Central memory CD8-positive, alpha-beta T cell (primary cell): ENCODE data around the gene ROCK2.
A peak's percentile ranks its signal among the peaks of the same experiment; 100 is the strongest.

ENCODE experiments used
- ATAC-seq: fragments of 150-1000 bp; cut with Tn5 transposase; replicated peaks from 2 replicates; pipeline ENCODE4 v1.10.0; 2022; ENCODE audit warnings: mild to moderate bottlenecking, moderate FRiP score, moderate number of reproducible peaks; ENCODE audit not compliant: poor library complexity, severe bottlenecking; ENCODE audit errors: extremely low read depth
- DNase-seq, 2 donors: peaks; one replicate each; pipeline ENCODE4 v3.0.0; 2021; ENCODE audit warnings: low spot score in 2 of 2
- H3K27ac Mint-ChIP-seq: one replicate; pipeline ENCODE4 v1.8.0; 2022; ENCODE audit warnings: low read depth, mild to moderate bottlenecking, moderate library complexity, mixed read lengths
- H3K27me3 Mint-ChIP-seq: one replicate; pipeline ENCODE4 v1.8.0; 2022; ENCODE audit warnings: mixed read lengths
- H3K36me3 Mint-ChIP-seq: one replicate; pipeline ENCODE4 v1.8.0; 2022; ENCODE audit warnings: mild to moderate bottlenecking, moderate library complexity, mixed read lengths; ENCODE audit not compliant: insufficient read depth
- H3K4me1 Mint-ChIP-seq: one replicate; pipeline ENCODE4 v1.8.0; 2022; ENCODE audit warnings: mixed read lengths
- H3K4me3 Mint-ChIP-seq: one replicate; pipeline ENCODE4 v1.8.0; 2022; ENCODE audit warnings: mild to moderate bottlenecking, moderate library complexity, mixed read lengths
- H3K9me3 Mint-ChIP-seq: one replicate; pipeline ENCODE4 v1.8.0; 2022; ENCODE audit warnings: mixed read lengths

Gene ROCK2

GRCh38 chr2:11288431-11288830 is 56.0 kb downstream of the ROCK2 start:
- H3K27me3 Mint-ChIP-seq: no peaks in the 10 kb centered on the region
- H3K4me3 Mint-ChIP-seq: no peak overlapping the region
- no peak for DNase-seq
- no peaks in the 10 kb centered on the region for H3K9me3 Mint-ChIP-seq
- H3K27ac Mint-ChIP-seq: no peak overlapping the region
- ATAC-seq: no peak
- H3K36me3 Mint-ChIP-seq: no peaks in the 10 kb centered on the region
- peaks cover 44% of the 10 kb centered on the region for H3K4me1 Mint-ChIP-seq

- no peak for DNase-seq
- no peak overlapping the region for H3K27ac Mint-ChIP-seq
Observed at GRCh38 chr2:11286749-11287148, 57.7 kb downstream of the ROCK2 start.

DNA sequence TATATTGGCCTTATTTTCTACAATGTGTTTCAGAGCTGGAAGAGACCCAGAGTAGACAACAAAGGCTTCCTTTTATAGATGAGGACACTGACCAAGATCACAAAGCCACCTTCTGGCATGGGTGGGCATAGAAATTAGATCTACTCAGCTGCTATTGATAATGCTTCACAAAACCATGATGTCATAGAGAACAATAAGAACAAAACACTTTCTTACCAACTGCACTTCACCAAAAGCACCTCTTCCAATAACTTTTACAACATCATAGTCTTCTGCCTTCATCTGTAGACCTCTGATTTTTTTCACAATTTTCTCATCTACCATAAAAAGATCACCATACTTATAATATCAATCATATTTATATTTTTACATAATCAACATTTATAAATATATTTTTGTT is 58.1 kb downstream of the ROCK2 start:
- H3K27ac Mint-ChIP-seq: no peak overlapping the region
- ATAC-seq (no peak), DNase-seq (no peak)
- H3K36me3 Mint-ChIP-seq: peaks cover 10% of the 10 kb centered on the region
- H3K27me3 Mint-ChIP-seq: no peaks in the 10 kb centered on the region
- peaks cover 42% of the 10 kb centered on the region for H3K4me1 Mint-ChIP-seq
- no peaks in the 10 kb centered on the region for H3K9me3 Mint-ChIP-seq
- H3K4me3 Mint-ChIP-seq: no peak overlapping the region

More at GRCh38 chr2:11286749-11287148, 57.7 kb downstream of the ROCK2 start:
- Mint-ChIP-seq H3K27me3 (no peaks in the 10 kb centered on the region), H3K4me3 (no peak overlapping the region), H3K9me3 (no peaks in the 10 kb centered on the region), H3K4me1 (peaks cover 42% of the 10 kb centered on the region), H3K36me3 (peaks cover 7% of the 10 kb centered on the region)
- ATAC-seq: no peak

DNA sequence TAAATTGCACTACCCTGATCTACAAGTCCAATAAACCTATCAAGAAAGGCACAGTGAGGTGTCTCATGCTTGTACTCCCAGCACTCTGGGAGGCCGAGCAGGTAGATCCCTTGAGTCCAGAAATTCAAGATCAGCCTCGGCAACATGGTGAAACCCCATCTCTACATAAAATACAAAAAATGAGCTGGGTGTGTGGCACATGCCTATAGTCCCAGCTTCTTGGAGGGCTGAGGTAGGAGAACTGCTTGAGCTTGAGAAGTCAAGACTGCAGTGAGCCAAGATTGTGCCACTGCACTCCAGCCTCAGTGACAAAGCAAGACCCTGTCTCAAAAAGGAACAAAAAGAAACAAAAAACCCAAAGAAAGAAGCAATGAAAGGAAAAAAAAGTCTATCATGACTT is 58.9 kb downstream of the ROCK2 start:
- peaks cover 10% of the 10 kb centered on the region for H3K36me3 Mint-ChIP-seq

DNA sequence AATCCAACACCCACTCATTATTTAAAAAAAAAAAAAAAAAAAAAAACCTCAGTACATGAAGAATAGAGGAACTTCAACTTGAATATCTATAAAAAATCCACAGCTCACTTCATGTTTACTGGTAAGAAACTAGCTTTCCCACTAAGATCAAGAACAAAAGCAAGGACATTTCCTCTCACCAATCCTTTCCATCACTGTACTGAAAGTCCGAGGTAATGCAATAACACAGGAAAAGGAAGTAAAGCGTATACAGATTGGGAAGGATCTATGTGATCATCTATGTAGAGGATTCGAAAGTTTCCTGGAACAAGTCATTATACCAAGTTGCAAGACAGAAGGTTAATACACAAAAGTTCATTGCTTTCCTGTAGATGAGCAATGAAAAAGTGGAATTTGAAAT is 63.2 kb downstream of the ROCK2 start:
- no peak for DNase-seq

More for the DNA sequence above, 58.9 kb downstream of the ROCK2 start:
- Mint-ChIP-seq H3K4me3 (no peak overlapping the region), H3K4me1 (peaks cover 40% of the 10 kb centered on the region), H3K9me3 (no peaks in the 10 kb centered on the region), H3K27ac (no peak overlapping the region), H3K27me3 (no peaks in the 10 kb centered on the region)
- DNase-seq (no peak), ATAC-seq (no peak)

DNA sequence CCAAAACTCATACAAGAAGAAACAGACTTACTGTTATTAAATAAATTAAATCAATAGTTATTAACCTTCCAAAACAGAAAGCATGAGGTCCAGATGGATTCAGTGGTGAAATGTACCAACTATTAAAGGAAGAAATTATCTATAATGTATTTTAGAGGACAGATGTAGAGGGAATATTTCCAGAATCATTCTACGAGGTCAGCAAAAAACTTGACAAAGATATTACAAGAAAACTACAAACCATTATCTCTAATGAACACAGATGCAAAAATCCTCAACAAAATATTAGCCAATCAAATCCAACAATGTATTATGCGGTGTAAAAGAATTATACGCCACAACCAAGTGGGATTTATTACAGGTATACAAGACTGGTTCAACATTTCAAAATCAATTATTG is 63.7 kb downstream of the ROCK2 start:
- no peak overlapping the region for H3K27ac Mint-ChIP-seq
- H3K4me1 Mint-ChIP-seq: peaks cover 42% of the 10 kb centered on the region
- no peak for DNase-seq
- ATAC-seq: no peak
- no peaks in the 10 kb centered on the region for H3K27me3 Mint-ChIP-seq
- peaks cover 12% of the 10 kb centered on the region for H3K36me3 Mint-ChIP-seq
- H3K9me3 Mint-ChIP-seq: no peaks in the 10 kb centered on the region
- no peak overlapping the region for H3K4me3 Mint-ChIP-seq

More for the DNA sequence above, 63.2 kb downstream of the ROCK2 start:
- peaks cover 12% of the 10 kb centered on the region for H3K36me3 Mint-ChIP-seq
- no peak for ATAC-seq
- H3K27ac Mint-ChIP-seq: no peak overlapping the region
- H3K9me3 Mint-ChIP-seq: no peaks in the 10 kb centered on the region
- H3K4me1 Mint-ChIP-seq: peaks cover 38% of the 10 kb centered on the region
- no peaks in the 10 kb centered on the region for H3K27me3 Mint-ChIP-seq
- H3K4me3 Mint-ChIP-seq: no peak overlapping the region

DNA sequence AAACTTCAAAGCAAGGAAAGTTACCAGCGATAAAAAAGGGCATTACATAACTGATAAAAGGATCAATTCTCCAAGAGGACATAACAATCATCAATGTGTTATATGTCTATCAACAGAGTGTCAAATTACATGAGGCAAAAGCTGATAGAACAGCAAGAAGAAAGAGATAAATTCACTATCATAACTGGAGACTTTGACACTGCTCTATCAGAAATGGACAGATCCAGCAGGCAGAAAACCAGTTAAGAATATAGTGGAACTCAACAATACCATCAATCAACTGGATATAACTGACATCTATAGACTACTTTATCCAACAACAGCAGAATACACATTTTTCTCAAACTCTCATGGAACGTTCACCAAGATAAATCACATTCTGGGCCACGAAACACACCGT is 65.0 kb downstream of the ROCK2 start:
- DNase-seq: no peak
- Mint-ChIP-seq H3K4me1 (peaks cover 46% of the 10 kb centered on the region), H3K27me3 (no peaks in the 10 kb centered on the region), H3K36me3 (peaks cover 12% of the 10 kb centered on the region), H3K4me3 (no peak overlapping the region), H3K9me3 (no peaks in the 10 kb centered on the region), H3K27ac (no peak overlapping the region)
- no peak for ATAC-seq

DNA sequence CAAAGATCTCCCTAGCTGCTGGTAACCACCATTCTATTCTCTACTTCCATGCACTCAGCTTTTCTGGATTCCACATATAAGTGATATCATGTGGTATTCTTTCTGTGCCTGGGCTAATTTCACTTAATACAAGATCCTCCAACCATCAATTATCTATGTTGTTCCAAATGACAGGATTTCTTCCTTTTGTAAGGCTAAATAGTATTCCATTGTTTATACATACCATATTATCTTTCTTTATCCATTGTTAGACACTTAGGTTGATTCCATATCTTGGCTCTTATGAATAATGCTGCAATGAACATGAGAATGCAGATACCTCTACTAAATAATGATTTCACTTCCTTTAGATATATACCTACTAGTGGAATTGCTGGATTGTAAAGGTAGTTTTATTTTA is 66.2 kb downstream of the ROCK2 start:
- H3K9me3 Mint-ChIP-seq: no peaks in the 10 kb centered on the region
- H3K4me3 Mint-ChIP-seq: no peak overlapping the region
- H3K36me3 Mint-ChIP-seq: peaks cover 12% of the 10 kb centered on the region
- no peak overlapping the region for H3K27ac Mint-ChIP-seq
- no peaks in the 10 kb centered on the region for H3K27me3 Mint-ChIP-seq
- ATAC-seq (no peak), DNase-seq (no peak)
- H3K4me1 Mint-ChIP-seq: peaks cover 57% of the 10 kb centered on the region

DNA sequence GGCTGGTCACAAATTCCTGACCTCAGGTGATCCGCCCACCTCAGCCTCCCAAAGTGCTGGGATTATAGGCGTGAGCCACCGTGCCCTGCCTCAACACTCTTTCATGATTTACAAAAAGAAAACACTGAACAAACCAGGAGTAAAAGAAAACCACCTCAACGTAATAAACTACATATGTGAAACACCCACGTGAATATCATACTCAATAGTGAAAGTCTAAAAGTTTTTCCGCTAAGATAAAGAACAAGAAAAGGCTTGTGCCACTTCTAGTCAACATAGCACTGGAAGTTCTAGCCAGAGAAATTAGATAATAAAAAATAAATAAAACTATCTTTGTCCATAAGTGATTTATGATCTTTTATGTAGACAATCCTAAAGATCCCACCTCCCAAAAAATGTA is 68.5 kb downstream of the ROCK2 start:
- Mint-ChIP-seq H3K36me3 (peaks cover 3% of the 10 kb centered on the region), H3K27ac (no peak overlapping the region), H3K4me1 (peaks cover 47% of the 10 kb centered on the region), H3K27me3 (no peaks in the 10 kb centered on the region), H3K9me3 (no peaks in the 10 kb centered on the region), H3K4me3 (no peak overlapping the region)
- DNase-seq: no peak
- no peak for ATAC-seq

- DNase-seq: no peak
- H3K9me3 Mint-ChIP-seq: no peaks in the 10 kb centered on the region
- H3K27me3 Mint-ChIP-seq: no peaks in the 10 kb centered on the region
- H3K36me3 Mint-ChIP-seq: peaks cover 1% of the 10 kb centered on the region
- ATAC-seq: no peak
- no peak overlapping the region for H3K4me3 Mint-ChIP-seq
- no peak overlapping the region for H3K27ac Mint-ChIP-seq
- H3K4me1 Mint-ChIP-seq: peaks cover 43% of the 10 kb centered on the region
Observed at GRCh38 chr2:11270891-11271290, 73.5 kb downstream of the ROCK2 start.

DNA sequence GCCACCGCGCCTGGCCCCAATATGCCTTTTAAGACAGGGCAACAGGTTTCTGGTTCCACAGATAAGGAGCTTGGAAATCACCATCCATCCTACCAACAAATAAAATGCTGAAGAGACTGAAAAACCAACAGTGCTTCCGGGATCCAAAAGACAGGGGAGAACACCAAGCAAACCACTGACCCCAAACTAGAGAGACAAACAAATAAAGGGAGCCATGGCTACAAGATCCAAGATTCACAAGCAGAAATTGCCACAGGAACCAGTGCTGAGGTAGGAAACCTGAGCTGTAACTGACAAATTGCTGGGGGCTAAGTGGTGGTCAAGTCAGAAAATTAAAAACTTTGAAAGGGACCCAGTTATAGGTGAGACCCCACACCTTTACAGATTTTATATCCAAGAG is 76.5 kb downstream of the ROCK2 start:
- ATAC-seq: no peak
- H3K27ac Mint-ChIP-seq: no peak overlapping the region
- H3K9me3 Mint-ChIP-seq: no peaks in the 10 kb centered on the region
- peaks cover 40% of the 10 kb centered on the region for H3K4me1 Mint-ChIP-seq
- no peak for DNase-seq
- H3K4me3 Mint-ChIP-seq: no peak overlapping the region
- H3K27me3 Mint-ChIP-seq: no peaks in the 10 kb centered on the region
- peaks cover 5% of the 10 kb centered on the region for H3K36me3 Mint-ChIP-seq

- H3K4me3 Mint-ChIP-seq: no peak overlapping the region
- ATAC-seq (no peak), DNase-seq (no peak)
- peak overlapping the region; percentile 20 for H3K27ac Mint-ChIP-seq
- H3K27me3 Mint-ChIP-seq: no peaks in the 10 kb centered on the region
- H3K36me3 Mint-ChIP-seq: peaks cover 5% of the 10 kb centered on the region
- peaks cover 31% of the 10 kb centered on the region for H3K4me1 Mint-ChIP-seq
- no peaks in the 10 kb centered on the region for H3K9me3 Mint-ChIP-seq
Observed at GRCh38 chr2:11264818-11265217, 79.6 kb downstream of the ROCK2 start.

GRCh38 chr2:11264007-11264406 is 80.4 kb downstream of the ROCK2 start:
- H3K27ac Mint-ChIP-seq: peak overlapping the region; percentile 20
- no peak for DNase-seq
- H3K4me3 Mint-ChIP-seq: no peak overlapping the region
- H3K4me1 Mint-ChIP-seq: peaks cover 31% of the 10 kb centered on the region
- no peak for ATAC-seq
- H3K36me3 Mint-ChIP-seq: peaks cover 5% of the 10 kb centered on the region
- no peaks in the 10 kb centered on the region for H3K27me3 Mint-ChIP-seq
- H3K9me3 Mint-ChIP-seq: no peaks in the 10 kb centered on the region

- Mint-ChIP-seq H3K4me1 (peaks cover 36% of the 10 kb centered on the region), H3K4me3 (no peak overlapping the region), H3K27ac (no peak overlapping the region), H3K36me3 (peaks cover 5% of the 10 kb centered on the region), H3K9me3 (no peaks in the 10 kb centered on the region), H3K27me3 (no peaks in the 10 kb centered on the region)
- ATAC-seq: no peak
- no peak for DNase-seq
Observed at GRCh38 chr2:11263177-11263576, 81.3 kb downstream of the ROCK2 start.
